Duodenal mucosa (tissue), 2 donors: Measurements from ENCODE around the gene SCGN.

Source experiments
- H3K27ac ChIP-seq: one replicate; pipeline ENCODE4 v1.7.0; 2013; ENCODE audit warnings: low read depth, low read length
- H3K27me3 ChIP-seq, 2 donors: one replicate each; pipeline ENCODE4 v1.7.0; 2013; ENCODE audit warnings: low read length in 2 of 2, control low read depth in 1 of 2; ENCODE audit not compliant: insufficient read depth in 2 of 2, control insufficient read depth in 1 of 2
- H3K36me3 ChIP-seq, 2 donors: one replicate each; pipeline ENCODE4 v1.7.0; 2013; ENCODE audit warnings: low read length in 2 of 2, control low read depth in 1 of 2; ENCODE audit not compliant: insufficient read depth in 2 of 2, control insufficient read depth in 1 of 2
- H3K4me1 ChIP-seq, 2 donors: one replicate each; pipeline ENCODE4 v1.7.0; 2013; ENCODE audit warnings: low read length in 2 of 2, control low read depth in 1 of 2; ENCODE audit not compliant: insufficient read depth in 2 of 2, control insufficient read depth in 1 of 2
- H3K4me3 ChIP-seq, 2 donors: one replicate each; pipeline ENCODE4 v1.7.0; 2013; ENCODE audit warnings: low read length in 2 of 2, low read depth in 1 of 2
- H3K9ac ChIP-seq, 2 donors: one replicate each; pipeline ENCODE4 v1.7.0; 2013; ENCODE audit warnings: low read length in 2 of 2, low read depth in 1 of 2
- H3K9me3 ChIP-seq, 2 donors: one replicate each; pipeline ENCODE4 v1.7.0; 2013; ENCODE audit warnings: low read length in 2 of 2, control low read depth in 1 of 2; ENCODE audit not compliant: control insufficient read depth in 1 of 2

The SCGN gene

GRCh38 chr6:25619217-25619616 lies 32.8 kb upstream of the SCGN start:
- Histone ChIP-seq H3K4me3 (no peak overlapping the region), H3K4me1 (no peaks in the 10 kb centered on the region)

GRCh38 chr6:25620391-25620790 lies 31.6 kb upstream of the SCGN start:
- Histone ChIP-seq H3K36me3 (peaks cover 6 to 19% of the 10 kb centered on the region in 2 donors), H3K9me3 (no peaks in the 10 kb centered on the region), H3K4me1 (no peaks in the 10 kb centered on the region), H3K9ac (no peak overlapping the region), H3K27me3 (no peaks in the 10 kb centered on the region), H3K4me3 (no peak overlapping the region), H3K27ac (no peak overlapping the region)

More at GRCh38 chr6:25619217-25619616, 32.8 kb upstream of the SCGN start:
- peaks cover 6 to 19% of the 10 kb centered on the region in 2 donors for H3K36me3 ChIP-seq
- no peaks in the 10 kb centered on the region for H3K27me3 ChIP-seq
- no peak overlapping the region for H3K27ac ChIP-seq
- no peak overlapping the region for H3K9ac ChIP-seq
- no peaks in the 10 kb centered on the region for H3K9me3 ChIP-seq

GRCh38 chr6:25623065-25623464 lies 28.9 kb upstream of the SCGN start:
- H3K36me3 ChIP-seq: peaks cover 0 to 19% of the 10 kb centered on the region in 2 donors
- H3K4me3 ChIP-seq: no peak overlapping the region
- H3K4me1 ChIP-seq: no peaks in the 10 kb centered on the region
- H3K27ac ChIP-seq: no peak overlapping the region
- no peaks in the 10 kb centered on the region for H3K27me3 ChIP-seq
- H3K9ac ChIP-seq: no peak overlapping the region
- H3K9me3 ChIP-seq: no peaks in the 10 kb centered on the region

GRCh38 chr6:25623879-25624278 lies 28.1 kb upstream of the SCGN start:
- no peak overlapping the region for H3K9ac ChIP-seq
- H3K36me3 ChIP-seq: peaks cover 0 to 19% of the 10 kb centered on the region in 2 donors
- no peak overlapping the region for H3K27ac ChIP-seq
- H3K9me3 ChIP-seq: no peaks in the 10 kb centered on the region
- no peak overlapping the region for H3K4me3 ChIP-seq
- H3K27me3 ChIP-seq: no peaks in the 10 kb centered on the region
- H3K4me1 ChIP-seq: no peaks in the 10 kb centered on the region

GRCh38 chr6:25627001-25627400 lies 25.0 kb upstream of the SCGN start:
- H3K4me3 ChIP-seq: no peak overlapping the region
- H3K4me1 ChIP-seq: no peaks in the 10 kb centered on the region
- H3K9me3 ChIP-seq: no peaks in the 10 kb centered on the region
- no peak overlapping the region for H3K27ac ChIP-seq
- H3K9ac ChIP-seq: no peak overlapping the region
- no peaks in the 10 kb centered on the region for H3K27me3 ChIP-seq
- H3K36me3 ChIP-seq: no peaks in the 10 kb centered on the region

- H3K27ac ChIP-seq: no peak overlapping the region
- H3K9me3 ChIP-seq: no peaks in the 10 kb centered on the region
- no peaks in the 10 kb centered on the region for H3K4me1 ChIP-seq
- no peak overlapping the region for H3K9ac ChIP-seq
- no peaks in the 10 kb centered on the region for H3K36me3 ChIP-seq
- H3K4me3 ChIP-seq: no peak overlapping the region
- no peaks in the 10 kb centered on the region for H3K27me3 ChIP-seq
Observed at GRCh38 chr6:25628471-25629197, 23.4 kb upstream of the SCGN start.

- no peaks in the 10 kb centered on the region for H3K4me1 ChIP-seq
- no peaks in the 10 kb centered on the region for H3K36me3 ChIP-seq
- no peaks in the 10 kb centered on the region for H3K9me3 ChIP-seq
- no peak overlapping the region for H3K9ac ChIP-seq
- H3K4me3 ChIP-seq: no peak overlapping the region
- H3K27ac ChIP-seq: no peak overlapping the region
- H3K27me3 ChIP-seq: no peaks in the 10 kb centered on the region
Observed at GRCh38 chr6:25629198-25629576, 22.8 kb upstream of the SCGN start.

- H3K27me3 ChIP-seq: no peaks in the 10 kb centered on the region
- no peak overlapping the region for H3K9ac ChIP-seq
- H3K9me3 ChIP-seq: no peaks in the 10 kb centered on the region
- H3K4me3 ChIP-seq: no peak overlapping the region
- peaks cover 6 to 7% of the 10 kb centered on the region in 2 donors for H3K4me1 ChIP-seq
- H3K27ac ChIP-seq: no peak overlapping the region
- H3K36me3 ChIP-seq: no peaks in the 10 kb centered on the region
Observed at GRCh38 chr6:25630508-25631278, 21.3 kb upstream of the SCGN start.

- Histone ChIP-seq H3K9me3 (no peaks in the 10 kb centered on the region), H3K4me1 (peaks cover 7 to 9% of the 10 kb centered on the region in 2 donors), H3K27ac (no peak overlapping the region), H3K9ac (no peak overlapping the region), H3K27me3 (no peaks in the 10 kb centered on the region), H3K4me3 (no peak overlapping the region), H3K36me3 (no peaks in the 10 kb centered on the region)
Observed at GRCh38 chr6:25635886-25636317, 16.1 kb upstream of the SCGN start.

GRCh38 chr6:25637211-25637610 lies 14.8 kb upstream of the SCGN start:
- Histone ChIP-seq H3K27me3 (no peaks in the 10 kb centered on the region), H3K4me1 (peaks cover 7 to 9% of the 10 kb centered on the region in 2 donors), H3K27ac (no peak overlapping the region), H3K4me3 (no peak overlapping the region), H3K9me3 (no peaks in the 10 kb centered on the region), H3K9ac (no peak overlapping the region), H3K36me3 (no peaks in the 10 kb centered on the region)
